Stimulated activated CD4-positive, alpha-beta T cell treated with anti-CD3 and anti-CD28 coated beads, Interleukin-4, amount 100 ng/mL, for 24 hours (primary cell): ENCODE measurements around the gene SLC13A4.
"Not testable (repeated sequence)": the region's sequence is repeated elsewhere in the genome, so short reads cannot be mapped to it uniquely, and the experiment has no call there.

Experiments used
- DNase-seq: peaks from one replicate; pipeline ENCODE4 v3.0.0-alpha.2; 2020

Gene SLC13A4

DNA sequence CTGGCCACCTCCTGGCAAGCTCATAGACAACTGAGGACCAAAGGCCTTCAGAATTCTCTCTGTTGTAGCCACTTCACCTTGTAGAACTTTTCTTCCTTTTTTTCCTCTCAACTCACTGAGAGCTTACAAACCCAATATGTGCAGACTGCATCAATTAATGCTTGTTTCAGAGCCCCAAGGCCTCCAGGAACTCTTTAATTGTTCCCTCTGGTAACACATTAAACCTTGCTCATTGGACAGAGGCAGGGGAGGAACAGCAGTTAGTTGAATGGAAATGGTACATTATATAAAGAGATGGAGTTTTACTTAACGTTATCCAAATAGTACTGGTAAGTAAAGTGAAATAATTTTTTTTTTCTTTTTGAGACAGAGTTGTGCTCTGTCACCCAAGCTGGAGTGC is 40.5 kb downstream of the SLC13A4 start:
- no peak for DNase-seq

DNA sequence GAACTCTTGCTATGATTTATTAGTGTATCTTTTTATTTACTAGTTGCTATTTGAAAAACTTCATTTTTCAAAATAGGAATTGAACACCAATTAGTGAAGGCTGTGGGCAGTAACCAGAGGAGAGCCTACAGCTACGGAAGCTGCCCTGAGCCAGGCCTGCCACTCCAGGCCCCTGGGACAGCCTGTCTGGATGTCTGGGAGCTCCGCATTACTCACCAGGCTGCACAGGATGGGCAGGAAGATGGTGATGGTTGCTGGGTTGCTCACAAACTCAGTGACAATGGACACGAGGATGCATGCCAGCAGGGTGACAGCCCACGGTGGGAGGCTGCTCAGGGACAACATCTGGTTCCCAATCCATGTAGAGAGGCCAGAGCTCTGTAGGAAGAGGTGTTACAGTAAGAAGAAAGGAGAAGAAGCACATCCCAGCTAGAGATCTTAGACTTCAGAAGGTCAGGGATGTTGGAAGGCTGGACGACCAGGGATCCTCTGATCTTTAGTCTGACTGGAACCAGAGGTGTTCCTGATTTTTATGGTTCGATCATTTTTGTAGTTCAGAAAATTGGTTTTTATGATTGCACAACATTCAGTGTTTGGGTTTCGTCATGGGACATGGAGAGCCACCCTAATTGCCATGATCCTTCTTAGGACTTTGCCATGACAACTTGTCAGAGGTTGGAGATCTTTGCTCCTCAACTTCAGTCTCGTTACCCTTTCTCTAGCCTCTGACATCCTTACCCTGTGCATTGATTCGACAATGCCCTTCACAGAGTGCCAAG is 42.5 kb downstream of the SLC13A4 start:
- no peak for DNase-seq

DNA sequence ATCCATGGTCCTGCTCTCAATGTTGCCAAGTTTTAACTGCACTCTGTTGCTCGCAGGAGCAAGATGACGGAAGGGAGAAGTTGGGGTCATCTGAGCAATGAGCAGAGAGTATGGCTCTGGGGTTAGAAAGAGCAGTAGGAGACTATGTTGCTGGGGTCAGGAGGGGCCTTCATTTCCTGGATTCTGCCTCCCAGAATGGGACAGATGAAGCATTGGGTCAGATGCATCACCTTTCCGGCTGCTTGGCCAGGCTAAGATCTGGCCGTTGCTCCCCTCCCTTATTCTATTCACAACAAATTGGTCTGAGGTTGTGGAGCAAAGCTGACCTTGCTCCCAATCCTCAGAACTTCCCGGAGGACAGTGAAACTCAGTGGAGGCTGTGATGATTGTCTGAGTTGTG is 43.3 kb downstream of the SLC13A4 start:
- DNase-seq = no peak

DNA sequence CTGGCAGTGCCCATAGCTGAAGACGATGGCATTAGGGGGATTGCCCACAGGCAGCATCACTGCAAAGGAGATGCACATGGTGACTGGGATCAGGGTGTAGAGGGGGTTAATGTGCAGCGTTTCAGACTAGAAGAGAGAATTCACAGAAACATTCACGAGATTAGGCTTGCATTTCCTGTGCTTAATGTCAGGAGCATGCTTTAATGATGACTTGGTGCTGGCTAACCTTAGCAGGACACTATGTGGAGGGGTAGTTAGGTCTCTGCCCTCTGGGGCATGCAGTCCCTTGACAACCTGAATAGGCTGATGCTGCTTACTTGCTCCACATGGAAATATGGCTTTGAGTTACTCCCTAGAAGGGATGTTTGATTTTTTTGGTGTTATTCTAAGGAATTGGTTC is 43.9 kb downstream of the SLC13A4 start:
- no peak for DNase-seq

DNA sequence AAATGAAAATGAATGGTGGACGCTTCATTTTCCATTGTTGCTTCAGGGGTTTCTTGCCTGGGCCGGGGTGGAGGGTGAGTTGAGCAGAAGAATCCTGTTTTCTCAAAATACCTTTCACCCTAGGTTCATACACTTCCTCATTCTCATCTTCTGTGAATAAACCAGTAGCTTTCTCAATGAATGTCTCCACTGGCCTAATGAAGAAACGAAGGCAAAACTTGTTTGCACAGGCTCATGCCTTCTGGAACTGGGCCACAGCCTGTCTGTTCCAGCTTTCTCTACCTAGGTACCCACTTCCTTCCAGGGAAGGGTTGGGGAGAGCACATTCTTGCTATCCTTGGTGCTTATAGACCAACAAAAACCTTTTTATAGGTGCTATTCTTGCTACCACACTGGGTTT is 44.4 kb downstream of the SLC13A4 start:
- no peak for DNase-seq

DNA sequence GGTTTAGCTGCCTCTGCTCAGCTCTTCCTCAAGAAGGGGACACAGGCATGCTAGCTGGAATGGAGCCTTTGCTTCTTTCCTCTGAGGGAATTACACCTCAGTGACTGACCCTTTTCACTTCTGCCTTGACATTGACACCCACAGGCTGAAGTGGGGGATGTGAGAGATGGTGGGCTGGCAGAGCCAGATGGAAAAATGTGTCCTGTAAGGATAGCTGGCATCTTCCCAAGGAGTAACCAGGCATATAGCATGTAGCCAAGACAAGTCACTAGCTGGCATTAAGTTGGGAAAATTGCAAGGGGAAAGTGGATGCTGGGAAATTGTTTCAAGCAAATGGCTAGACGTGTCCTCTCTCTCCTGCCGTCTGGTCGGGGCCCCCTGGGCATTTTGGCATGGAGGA is 45.8 kb downstream of the SLC13A4 start:
- DNase-seq = no peak

DNA sequence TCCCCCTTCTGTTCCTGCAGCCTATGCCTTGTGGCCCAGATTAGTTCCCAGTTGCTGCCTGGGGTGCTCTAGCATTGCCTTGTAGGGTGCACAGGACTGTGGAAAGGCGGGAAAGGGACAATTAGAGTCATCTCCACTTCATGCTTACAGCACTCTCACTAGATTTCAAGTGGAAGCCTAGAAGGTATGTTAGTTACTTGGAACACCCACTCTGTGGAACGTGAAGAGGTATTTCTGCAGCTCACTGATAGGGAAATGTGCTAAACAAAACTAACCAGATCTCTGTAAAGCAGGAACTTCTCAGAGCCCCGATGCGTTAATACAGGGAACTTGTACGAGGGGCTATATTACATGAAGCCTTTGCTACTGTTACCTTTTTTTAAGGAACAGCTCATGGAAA is 46.2 kb downstream of the SLC13A4 start:
- no peak for DNase-seq

DNA sequence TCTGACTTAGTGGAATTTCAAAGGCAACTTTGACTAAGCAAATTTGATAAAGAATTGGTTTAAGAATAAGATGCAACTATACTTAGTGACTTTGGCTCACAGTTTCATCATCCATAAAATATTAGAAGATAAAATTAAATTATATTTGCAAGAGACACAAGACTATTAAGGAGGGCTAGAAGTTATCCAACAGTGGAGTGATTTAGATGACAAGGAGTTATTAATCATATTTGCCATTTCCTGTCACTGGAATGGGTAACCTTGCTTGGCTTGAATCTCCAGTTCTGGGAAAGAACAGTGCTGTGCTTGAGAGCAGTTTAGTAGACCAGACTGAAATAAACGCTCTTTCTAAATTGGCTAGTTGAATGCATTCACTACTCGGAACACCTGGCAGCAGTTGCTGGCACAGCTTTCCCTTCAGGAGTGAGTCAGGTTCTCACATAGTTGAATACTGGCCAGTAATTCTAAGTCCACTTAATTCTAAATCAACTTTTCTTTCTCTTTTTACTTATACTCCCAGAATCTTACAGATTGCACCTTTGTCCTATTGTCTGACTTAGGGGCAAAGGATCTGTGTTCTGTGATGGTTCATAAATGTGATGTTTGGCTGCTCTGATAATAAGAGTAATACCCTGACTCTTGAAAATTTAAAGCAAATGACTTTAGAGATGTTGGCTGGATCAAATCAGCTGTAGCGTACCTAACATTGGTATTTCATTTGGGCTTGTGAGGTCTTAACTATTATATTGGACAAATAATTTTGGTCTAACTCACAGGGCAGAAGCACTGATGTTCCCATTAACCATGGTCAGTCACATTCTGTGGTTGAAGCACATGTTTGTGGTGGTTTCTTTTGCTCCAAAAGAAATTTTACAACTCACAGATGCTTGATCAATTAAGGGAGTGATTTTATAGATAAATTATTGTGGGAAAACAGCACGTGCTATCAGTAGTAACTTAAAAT is 49.1 kb downstream of the SLC13A4 start:
- DNase-seq = no peak

DNA sequence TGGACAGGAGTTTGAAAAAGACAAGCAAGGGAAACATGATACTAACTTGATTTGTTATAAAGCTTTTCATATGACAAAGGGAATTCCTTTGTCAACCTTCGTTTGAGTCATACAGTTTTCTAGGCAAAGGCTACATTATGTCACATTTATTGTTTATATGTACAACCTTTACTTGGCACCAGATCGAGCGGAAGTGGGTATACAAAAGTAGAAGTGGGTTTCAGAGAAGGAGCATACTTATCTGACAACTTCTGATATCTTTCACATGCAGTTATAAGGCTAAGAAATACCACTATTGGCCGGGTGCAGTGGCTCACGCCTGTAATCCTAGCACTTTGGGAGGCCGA is 54.7 kb downstream of the SLC13A4 start:
- DNase-seq = no peak

DNA sequence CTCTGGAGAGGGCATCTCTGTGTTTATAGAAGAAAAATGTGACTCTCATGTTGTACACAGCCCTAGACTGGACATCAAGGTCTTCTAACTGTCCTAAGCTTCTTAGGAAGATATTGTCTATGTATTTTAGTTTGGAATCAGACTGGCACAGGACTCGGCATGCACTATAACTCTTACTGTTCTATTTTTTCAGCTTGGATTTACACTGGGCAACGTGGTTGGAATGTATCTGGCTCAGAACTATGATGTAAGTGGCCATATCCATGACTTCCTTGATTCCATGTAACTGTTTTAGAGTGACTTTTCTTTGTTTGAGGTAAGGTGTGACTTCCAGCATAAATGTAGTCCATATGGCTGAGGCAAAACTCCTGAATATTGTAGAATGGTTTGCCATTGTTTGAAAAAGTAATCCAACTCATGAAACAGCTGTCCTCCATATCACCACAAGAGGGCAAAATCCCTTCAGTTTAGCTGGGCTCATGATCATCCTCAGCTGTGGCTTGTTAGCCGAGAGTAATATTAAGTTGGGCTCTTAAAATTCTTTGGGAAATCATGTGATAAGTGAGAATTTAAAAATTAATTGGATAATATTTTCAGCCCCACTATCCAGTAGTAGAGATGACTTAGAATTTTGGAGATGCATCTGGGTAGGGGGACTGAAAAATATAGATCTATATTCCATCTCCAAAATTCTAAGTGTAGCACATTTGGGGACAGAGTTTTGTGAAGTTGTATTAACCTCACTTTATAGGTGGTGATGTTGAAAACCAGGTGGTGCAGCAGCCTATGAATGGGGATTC is 55.2 kb downstream of the SLC13A4 start:
- no peak for DNase-seq

DNA sequence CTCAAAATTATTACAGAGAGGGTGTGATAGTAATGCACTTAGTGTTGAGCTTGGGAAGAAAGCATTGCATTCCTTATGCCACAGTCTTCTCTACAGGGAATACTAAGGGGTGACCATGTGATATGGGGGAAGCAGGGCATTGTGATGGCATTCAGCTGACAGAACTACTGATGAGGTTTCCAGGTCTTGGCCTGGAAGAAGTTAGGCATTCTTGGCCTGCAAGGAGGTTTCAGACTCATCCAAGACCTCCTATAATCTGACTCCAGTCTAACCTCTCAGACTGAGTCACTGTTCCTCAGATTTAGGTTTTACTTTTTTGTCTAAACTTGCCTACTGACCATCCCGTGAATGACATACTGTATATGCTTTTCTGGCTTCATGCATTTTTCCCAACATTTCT is 57.8 kb downstream of the SLC13A4 start:
- DNase-seq = no peak

DNA sequence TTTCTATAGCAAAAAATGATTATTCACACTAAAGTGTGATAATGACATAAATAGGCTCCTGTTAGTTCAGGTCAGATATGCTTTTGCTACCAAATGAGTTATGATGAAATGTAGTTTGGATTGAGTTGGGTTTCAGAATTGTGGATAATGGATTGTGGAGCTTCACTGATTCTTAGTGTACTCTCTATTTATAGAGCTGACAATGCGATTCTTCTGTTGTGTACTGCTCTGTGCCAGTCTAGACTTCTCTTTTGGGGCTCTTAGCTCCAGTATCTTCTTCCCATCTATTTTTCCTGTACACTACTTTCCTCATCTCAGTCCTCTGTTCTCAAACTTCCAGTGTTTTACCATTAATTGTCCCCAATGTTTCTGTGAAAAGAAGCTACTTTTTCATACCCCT is 58.2 kb downstream of the SLC13A4 start:
- no peak for DNase-seq

DNA sequence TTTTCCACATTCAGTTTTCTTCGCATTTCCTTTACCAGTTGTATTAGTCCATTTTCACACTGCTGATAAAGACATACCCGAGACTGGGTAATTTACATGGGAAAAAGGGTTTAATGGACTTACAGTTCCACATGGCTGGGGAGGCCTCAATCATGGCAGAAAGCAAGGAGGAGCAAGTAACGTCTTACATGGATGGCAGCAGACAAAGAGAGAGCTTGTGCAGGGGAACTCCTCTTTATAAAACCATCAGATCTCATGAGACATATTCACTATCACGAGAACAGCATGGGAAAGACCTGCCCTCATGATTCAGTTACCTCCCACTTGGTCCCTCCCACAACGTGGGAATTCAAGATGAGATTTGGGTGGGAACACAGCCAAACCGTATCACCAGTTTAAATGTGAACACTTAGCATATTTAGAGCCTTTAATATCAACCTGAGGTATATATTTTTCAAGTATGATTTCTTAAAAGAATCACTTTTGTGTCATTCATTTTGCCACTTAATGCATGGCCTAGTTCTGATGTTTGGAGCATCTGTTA is 59.1 kb downstream of the SLC13A4 start:
- DNase-seq = not testable (repeated sequence)

DNA sequence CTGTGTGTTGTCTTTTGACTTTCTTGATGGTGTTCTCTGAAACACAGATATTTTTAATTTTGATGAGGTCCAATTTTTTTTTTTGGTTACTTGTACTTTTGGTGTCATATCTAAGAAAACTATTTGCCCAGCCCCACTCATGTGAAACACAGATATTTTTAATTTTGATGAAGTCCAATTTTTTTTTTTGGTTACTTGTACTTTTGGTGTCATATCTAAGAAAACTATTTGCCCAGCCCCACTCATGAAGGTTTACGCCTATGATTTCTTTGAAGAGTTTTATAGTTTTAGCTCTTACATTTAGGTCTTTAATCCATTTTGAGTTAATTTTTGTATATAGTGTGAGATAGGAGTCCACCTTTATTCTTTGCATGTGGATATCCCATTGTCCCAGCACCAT is 60.4 kb downstream of the SLC13A4 start:
- DNase-seq = not testable (repeated sequence)

DNA sequence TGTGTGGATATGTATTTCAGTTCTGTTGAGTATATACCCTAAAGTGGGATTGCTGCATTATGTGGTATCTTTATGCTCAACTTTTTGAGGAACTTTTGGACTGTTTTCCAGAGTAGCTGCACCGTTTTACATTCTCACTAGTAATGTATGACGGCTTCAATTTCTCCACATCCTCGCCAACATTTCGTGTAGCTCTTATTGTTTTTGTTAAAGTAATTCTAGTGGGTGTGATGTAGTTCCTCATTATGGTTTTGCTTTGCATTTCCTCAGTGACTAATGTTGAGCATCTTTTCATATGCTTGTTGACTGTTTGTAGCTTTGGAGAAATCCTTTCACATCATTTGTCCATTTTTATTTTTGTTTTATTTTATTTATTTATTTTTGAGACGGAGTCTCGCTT is 61.1 kb downstream of the SLC13A4 start:
- DNase-seq = no peak

DNA sequence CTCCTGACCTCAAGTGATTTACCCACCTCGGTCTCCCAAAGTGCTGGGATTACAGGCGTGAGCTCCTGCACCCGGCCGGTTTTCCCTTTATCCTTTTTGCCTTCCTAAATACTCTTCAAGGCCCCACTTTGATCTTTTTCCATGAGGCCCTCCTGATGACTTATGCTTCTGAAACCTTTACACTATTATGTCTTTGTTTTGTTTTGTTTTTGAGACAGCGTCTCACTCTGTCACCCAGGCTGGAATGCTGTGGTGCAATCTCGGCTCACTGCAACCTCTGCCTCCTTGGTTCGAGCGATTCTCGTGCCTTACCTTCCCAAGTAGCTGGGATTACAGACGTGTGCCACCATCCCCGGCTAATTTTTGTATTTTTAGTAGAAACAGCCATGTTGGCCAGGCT is 61.8 kb downstream of the SLC13A4 start:
- DNase-seq = no peak

DNA sequence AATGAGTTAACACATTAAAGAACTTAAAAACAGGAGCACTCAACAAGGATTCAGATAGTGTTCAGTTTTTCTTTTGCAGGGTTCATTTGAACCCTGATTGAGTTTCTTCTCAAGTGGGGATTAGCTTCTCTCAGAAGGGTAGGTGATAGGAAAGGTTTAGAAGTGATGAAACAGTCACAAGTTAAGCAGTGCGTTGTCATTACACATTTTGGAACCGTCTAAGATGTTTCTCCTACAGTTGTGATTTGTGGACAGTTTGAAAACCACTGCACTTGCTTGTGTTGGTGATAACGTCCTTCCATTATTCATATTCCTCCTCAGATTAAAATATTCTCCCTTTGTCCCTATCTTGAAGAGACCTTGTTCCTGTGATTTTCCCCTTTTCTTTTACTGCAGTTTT is 62.9 kb downstream of the SLC13A4 start:
- no peak for DNase-seq

DNA sequence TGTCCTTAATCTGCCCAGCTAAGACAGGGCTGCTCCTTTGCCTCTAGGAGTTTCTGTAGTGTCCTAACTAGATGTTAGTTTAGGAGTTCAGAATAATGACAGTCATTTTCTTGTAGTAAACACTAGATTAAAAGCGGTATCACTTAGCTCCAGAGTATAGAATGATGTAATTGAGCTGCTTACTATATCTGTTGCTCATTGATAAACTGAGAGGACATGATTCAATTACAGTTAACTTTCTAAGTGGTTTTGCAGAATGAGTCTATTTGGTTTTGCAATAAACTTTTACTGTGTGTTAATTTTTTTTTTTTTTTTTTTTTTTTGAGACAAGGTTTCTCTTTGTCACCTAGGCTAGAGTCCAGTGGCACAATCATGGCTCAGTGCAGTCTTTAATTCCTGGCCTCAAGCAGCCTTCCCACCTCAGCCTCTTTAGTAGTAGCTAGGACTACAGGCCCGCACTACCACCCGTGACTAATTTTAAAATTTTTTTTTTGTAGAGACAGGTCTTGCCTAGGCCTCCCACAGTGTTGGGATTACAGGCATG is 63.9 kb downstream of the SLC13A4 start:
- DNase-seq = no peak

DNA sequence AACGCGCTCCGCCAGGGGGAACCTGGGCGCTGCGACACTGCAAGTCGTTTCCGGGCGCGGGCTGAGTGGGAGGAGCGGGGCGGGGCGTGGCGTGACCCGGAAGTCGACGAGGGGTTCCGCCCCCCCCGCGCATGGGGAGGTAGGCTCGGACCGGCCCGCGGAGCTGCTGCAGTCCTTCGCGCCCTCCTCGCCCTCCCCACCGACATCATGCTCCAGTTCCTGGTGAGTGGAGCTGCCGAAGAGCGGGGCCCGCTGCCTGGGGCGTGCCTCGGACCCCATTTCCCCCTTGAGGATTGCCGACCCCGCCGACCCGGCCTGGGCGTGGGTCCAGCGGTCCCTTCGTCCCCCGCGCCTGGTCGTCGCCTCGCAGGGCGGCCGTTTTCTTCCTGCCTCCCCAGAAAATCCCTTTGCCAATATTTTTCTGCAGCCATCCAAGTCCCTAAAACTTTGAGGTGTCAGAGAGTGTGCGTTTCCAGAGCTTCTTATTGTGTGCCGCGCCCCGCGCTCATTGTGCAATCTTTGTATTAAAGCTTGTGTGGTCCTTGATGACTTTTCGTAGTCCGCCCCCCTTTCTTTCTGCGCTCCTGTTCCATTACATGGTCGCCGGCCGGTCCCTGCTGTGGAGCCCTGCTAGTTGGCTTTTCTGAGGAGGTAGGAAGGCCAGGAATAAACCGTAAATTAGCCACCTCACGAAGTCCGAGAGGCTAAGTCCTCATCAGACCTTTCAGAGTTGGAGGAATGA is 65.4 kb downstream of the SLC13A4 start, which contains the start of gene STMP1:
Gene STMP1, plus strand, starts transcription at position 142 of the 742 bp plus-strand sequence.
- peak; percentile 97 for DNase-seq

DNA sequence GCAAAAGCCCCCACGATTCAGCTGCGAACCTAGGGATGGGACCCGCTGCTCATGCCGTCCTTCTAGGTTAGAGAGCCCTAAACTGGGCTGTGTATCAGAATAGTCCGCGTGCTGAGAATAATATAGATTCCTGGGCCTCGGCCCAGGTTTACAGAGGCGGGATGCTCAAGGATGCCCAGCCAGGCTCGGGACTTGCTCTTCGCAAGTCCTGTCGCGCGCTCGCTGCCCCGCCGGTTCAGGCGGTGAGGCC is 65.9 kb downstream of the SLC13A4 start:
- DNase-seq = no peak

DNA sequence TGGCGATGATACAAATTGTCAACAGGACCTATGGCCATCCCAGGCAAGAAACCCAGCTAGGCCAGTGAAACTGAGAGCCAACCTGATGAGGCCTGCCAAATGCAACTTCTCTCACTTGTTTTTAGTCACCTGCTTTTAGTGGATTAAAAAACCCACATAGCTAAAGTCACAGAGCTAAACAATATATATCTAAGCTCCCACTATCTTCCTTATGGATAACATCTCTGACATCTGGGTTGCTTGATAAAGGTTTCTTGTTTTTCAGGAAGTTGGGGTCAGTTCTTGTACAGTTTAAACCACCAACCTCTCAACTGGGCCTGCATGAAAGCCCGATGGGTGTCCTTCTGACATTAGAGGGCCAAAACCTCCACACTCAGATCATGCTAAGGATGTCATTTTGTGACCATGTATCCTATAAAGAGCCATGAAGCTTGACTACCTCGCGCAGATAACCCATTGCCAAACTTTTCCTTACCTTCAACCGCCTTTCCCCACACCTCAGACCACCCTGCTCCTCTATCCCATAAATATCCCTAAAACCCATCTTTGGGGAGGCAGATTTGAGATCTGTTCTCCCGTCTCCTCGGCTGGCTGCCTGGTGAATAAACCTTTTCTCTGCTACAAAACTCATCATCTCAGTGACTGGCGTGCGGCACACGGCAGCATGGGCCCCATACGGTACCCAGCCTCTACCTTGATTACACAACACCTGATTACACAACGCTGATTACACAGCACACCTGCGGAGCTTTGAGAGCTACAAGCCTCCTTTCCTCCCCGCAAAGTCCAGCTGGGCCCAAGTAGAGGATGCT is 66.5 kb downstream of the SLC13A4 start:
- no peak for DNase-seq
